OCI-LY7 (cell line): ENCODE measurements around the gene FLRT1. TPM values are rescaled to one million over a fixed set of nuclear protein-coding genes. Genes with fewer than 3 reads are reported as not detected.

Experiments used
- BruUV-seq: library from RNA; stranded (reverse); fragments of 400-500 nt; replicated peaks from 2 replicates; lab custom pipeline; 2021; lab: Mats Ljungman, UMichigan
- CTCF ChIA-PET: fragments of 300-600 bp; sonication (Branson Sonifier 250); formaldehyde crosslinking; loops from one replicate; lab custom pipeline; 2022; ENCODE audit warnings: antibody characterized with exemption; ENCODE audit not compliant: unreplicated experiment; lab: Charles Lee
- POLR2A ChIA-PET: fragments of 300-600 bp; sonication (Branson Sonifier 250); formaldehyde crosslinking; loops from one replicate; lab custom pipeline; 2022; ENCODE audit warnings: antibody characterized with exemption; lab: Charles Lee
- DNase-seq: peaks from one replicate; pipeline ENCODE4 v3.0.0-alpha.2; 2015; ENCODE audit warnings: low spot score
- H2AFZ ChIP-seq: fragments of 200-600 bp; sonication (generic), shearing (Covaris generic); 2 replicates; pipeline ENCODE4 v1.6.1; 2014; ENCODE audit warnings: mild to moderate bottlenecking, antibody characterized with exemption, low read length, moderate library complexity
- H3K27ac ChIP-seq: fragments of 200-600 bp; sonication (generic); 2 replicates; pipeline ENCODE4 v1.5.1; 2014; ENCODE audit warnings: mixed run types, low read depth, mild to moderate bottlenecking, moderate library complexity, low read length, inconsistent platforms; ENCODE audit not compliant: poor library complexity, severe bottlenecking
- H3K36me3 ChIP-seq: fragments of 200-600 bp; sonication (generic); 2 replicates; pipeline ENCODE4 v1.6.1; 2014; ENCODE audit warnings: mild to moderate bottlenecking, antibody characterized with exemption, low read length, moderate library complexity, mixed read lengths; ENCODE audit not compliant: insufficient read depth
- H3K4me1 ChIP-seq: fragments of 200-600 bp; sonication (generic); 2 replicates; pipeline ENCODE4 v1.5.1; 2014; ENCODE audit warnings: mild to moderate bottlenecking, low read length; ENCODE audit not compliant: insufficient read depth, poor library complexity, severe bottlenecking
- H3K4me2 ChIP-seq: fragments of 200-600 bp; sonication (generic); 2 replicates; pipeline ENCODE4 v1.6.1; 2014; ENCODE audit warnings: mild to moderate bottlenecking, low read length
- H3K4me3 ChIP-seq: fragments of 200-600 bp; sonication (generic); 2 replicates; pipeline ENCODE4 v1.5.1; 2014; ENCODE audit warnings: mild to moderate bottlenecking, low read depth, low read length; ENCODE audit not compliant: poor library complexity, severe bottlenecking
- H3K79me2 ChIP-seq: fragments of 200-600 bp; sonication (generic); 2 replicates; pipeline ENCODE4 v1.6.1; 2016; ENCODE audit warnings: low read depth, mild to moderate bottlenecking, low read length, moderate library complexity, mixed read lengths; ENCODE audit not compliant: insufficient read depth
- H3K9me2 ChIP-seq: fragments of 200-600 bp; sonication (generic); 2 replicates; pipeline ENCODE4 v1.6.1; 2016; ENCODE audit warnings: mild to moderate bottlenecking, low read length, mixed read lengths; ENCODE audit not compliant: insufficient read depth
- H3K9me3 ChIP-seq: fragments of 200-600 bp; sonication (generic); 2 replicates; pipeline ENCODE4 v1.6.1; 2014; ENCODE audit warnings: mild to moderate bottlenecking, mixed run types, low read length, mixed read lengths
- H4K20me1 ChIP-seq: fragments of 200-600 bp; sonication (generic); 2 replicates; pipeline ENCODE4 v1.6.1; 2014; ENCODE audit warnings: mild to moderate bottlenecking, antibody characterized with exemption, low read length, moderate library complexity, mixed read lengths; ENCODE audit not compliant: insufficient read depth
- CTCF ChIP-seq: fragments of 200-600 bp; sonication (generic); conservative IDR thresholded peaks from 2 replicates; pipeline ENCODE4 v1.5.1; 2014; ENCODE audit warnings: mild to moderate bottlenecking, antibody characterized with exemption, low read length, moderate library complexity, mixed read lengths
- EZH2phosphoT487 ChIP-seq: fragments of 200-600 bp; sonication (generic); IDR thresholded peaks from 2 replicates; pipeline ENCODE4 v1.6.1; 2018; ENCODE audit warnings: low read depth, borderline replicate concordance, mild to moderate bottlenecking, mixed run types, antibody characterized with exemption, low read length, moderate library complexity, mixed read lengths
- intact Hi-C: fragments of 100-400 bp; cut with micrococcal nuclease; formaldehyde crosslinking; loops from one replicate; pipeline ENCODE4 v1.10.0; 2022; ENCODE audit not compliant: unreplicated experiment
- total RNA-seq, 2 experiments: library from RNA; depleted of rRNA in 1 of 2; stranded (reverse); fragments of >200 nt in 1 of 2; shearing (Covaris generic) in 1 of 2; gene quantifications; 2 replicates each; pipeline ENCODE4 v1.2.3, GENCODE V29; 2014 to 2022

FLRT1 gene
- total RNA-seq, 2 experiments from 2014 or later: not detected

GRCh38 chr11:64008283-64008913 is 27.3 kb upstream of the FLRT1 start:
- CTCF ChIA-PET: no interaction called here
- BruUV-seq: no TSS peak
- no peak overlapping the region for H3K4me2 ChIP-seq
- H3K36me3 ChIP-seq: no peaks in the 10 kb centered on the region
- H2AFZ ChIP-seq: no peak overlapping the region
- no peak for DNase-seq
- peaks cover 8% of the 10 kb centered on the region; the same call in 1 of the 2 replicates for H3K9me3 ChIP-seq
- H3K4me1 ChIP-seq: no peaks in the 10 kb centered on the region
- TF ChIP-seq CTCF (no peak), EZH2phosphoT487 (no peak)
- no peak overlapping the region for H3K4me3 ChIP-seq
- H3K27ac ChIP-seq: no peak overlapping the region
- POLR2A ChIA-PET: no interaction called here
- H3K79me2 ChIP-seq: no peaks in the 10 kb centered on the region
- no peaks in the 10 kb centered on the region for H4K20me1 ChIP-seq
- H3K9me2 ChIP-seq: no peaks in the 10 kb centered on the region
- intact Hi-C loops: no loop called here

GRCh38 chr11:64008914-64009633 is 26.7 kb upstream of the FLRT1 start:
- POLR2A ChIA-PET: no interaction called here
- BruUV-seq: no TSS peak
- Histone ChIP-seq H3K36me3 (no peaks in the 10 kb centered on the region), H3K9me3 (peaks cover 8% of the 10 kb centered on the region; the same call in 1 of the 2 replicates), H3K27ac (no peak overlapping the region), H3K79me2 (no peaks in the 10 kb centered on the region), H3K9me2 (no peaks in the 10 kb centered on the region), H3K4me1 (no peaks in the 10 kb centered on the region), H3K4me3 (no peak overlapping the region), H2AFZ (no peak overlapping the region), H4K20me1 (no peaks in the 10 kb centered on the region), H3K4me2 (no peak overlapping the region)
- DNase-seq: no peak
- intact Hi-C loops: no loop called here
- no peak for TF ChIP-seq CTCF
- no peak for TF ChIP-seq EZH2phosphoT487
- CTCF ChIA-PET: no interaction called here

GRCh38 chr11:64009710-64010109 is 26.0 kb upstream of the FLRT1 start:
- ChIA-PET CTCF (no interaction called here), POLR2A (no interaction called here)
- DNase-seq: no peak
- H3K36me3 ChIP-seq: no peaks in the 10 kb centered on the region
- no peaks in the 10 kb centered on the region for H3K9me2 ChIP-seq
- H3K27ac ChIP-seq: no peak overlapping the region
- no peaks in the 10 kb centered on the region for H3K79me2 ChIP-seq
- intact Hi-C loops: no loop called here
- H4K20me1 ChIP-seq: no peaks in the 10 kb centered on the region
- H3K9me3 ChIP-seq: peaks cover 8% of the 10 kb centered on the region; the same call in 1 of the 2 replicates
- no peak for TF ChIP-seq CTCF
- no peak for TF ChIP-seq EZH2phosphoT487
- H3K4me3 ChIP-seq: no peak overlapping the region
- no TSS peak for BruUV-seq
- no peak overlapping the region for H3K4me2 ChIP-seq
- no peaks in the 10 kb centered on the region for H3K4me1 ChIP-seq
- H2AFZ ChIP-seq: no peak overlapping the region
